ENCODE measurements around the gene HBG2. TPM values are rescaled to one million over a fixed set of nuclear protein-coding genes. Genes with fewer than 3 reads are reported as not detected.

HBG2 gene
- total and polyA plus RNA-seq, 2 of the 4 experiments (the other 2 are of a cell fraction): 0.54 TPM; not detected in 1

- no peaks in the 10 kb centered on the region for H3K36me3 ChIP-seq (ENCODE audit: control insufficient read depth, insufficient read depth, low read length)
- BruUV-seq (replicated peaks): no TSS peak
- no peak overlapping the region for H3K9ac ChIP-seq (ENCODE audit: low read depth, low read length)
- ChIA-PET POLR2A (ENCODE audit: unreplicated experiment) (no interaction called here), CTCF (interaction anchor here (0.6 kb wide), 2 partner anchors 37 to 55 kb away, joined by 3 to 4 read pairs; no protein-coding TSS in a partner anchor)
- no peak overlapping the region for H3K4me3 ChIP-seq (ENCODE audit: insufficient read depth, low read depth, low read length)
- peaks cover 5% of the 10 kb centered on the region for H3K4me1 ChIP-seq (ENCODE audit: control insufficient read depth, insufficient read depth, low read length)
- peak overlapping the region; percentile 37; the same call in 1 of the 2 replicates for H3K18ac ChIP-seq (ENCODE audit: low read depth, low read length)
- H3K23ac ChIP-seq (ENCODE audit: low read depth, low read length): no peak overlapping the region
- no peak overlapping the region for H3K4me2 ChIP-seq (ENCODE audit: low read depth, low read length)
- no peak overlapping the region for H2BK120ac ChIP-seq (ENCODE audit: low read depth, low read length)
- no peaks in the 10 kb centered on the region for H3K79me1 ChIP-seq (ENCODE audit: low read depth in 1 of 2, low read length in 2 of 2)
- H2BK5ac ChIP-seq (ENCODE audit: low read depth, low read length, poor library complexity, severe bottlenecking): no peak overlapping the region
- no peak overlapping the region for H2BK20ac ChIP-seq (ENCODE audit: low read depth, low read length)
- no peak overlapping the region for H2AFZ ChIP-seq (replicated peaks; ENCODE audit: low read length, poor library complexity)
- H3K4ac ChIP-seq (ENCODE audit: low read depth, low read length): no peak overlapping the region
- no peak overlapping the region for H4K8ac ChIP-seq (ENCODE audit: low read depth in 2 of 2, low read length in 2 of 2)
- no peak for DNase-seq
- H3K56ac ChIP-seq (ENCODE audit: extremely low read depth, insufficient read depth, low read length): no peak overlapping the region
- no peaks in the 10 kb centered on the region for H3K9me3 ChIP-seq (ENCODE audit: control insufficient read depth, insufficient read depth, low read length)
- no peak overlapping the region for H2BK15ac ChIP-seq (ENCODE audit: low read depth, low read length)
- dilution Hi-C loops (cut with HindIII; ENCODE audit: low sequenced_read_pairs, unreplicated experiment): no loop called here
- in situ Hi-C loops (cut with MboI; ENCODE audit: low sequenced_read_pairs): no loop called here
- no peak overlapping the region for H3K14ac ChIP-seq (replicated peaks; ENCODE audit: low read depth, low read length)
- H3K27me3 ChIP-seq (ENCODE audit: control insufficient read depth, insufficient read depth, low read length): no peaks in the 10 kb centered on the region
- no peak overlapping the region for H2AK9ac ChIP-seq (replicated peaks; ENCODE audit: low read depth, low read length, poor library complexity)
- ATAC-seq (ENCODE audit: low read depth): no peak
- no peak overlapping the region; the same call in 1 of the 2 replicates for H4K5ac ChIP-seq (ENCODE audit: low read depth, low read length)
- H3K27ac ChIP-seq (ENCODE audit: insufficient read depth, low read length): no peak overlapping the region
- no peak for TF ChIP-seq SMC3 (IDR thresholded peaks at IDR 0.05; ENCODE audit: low read depth, low read length)
- TF ChIP-seq POLR2A (IDR thresholded peaks at IDR 0.05; ENCODE audit: low read depth, low read length): no peak
- no peak for TF ChIP-seq CEBPB (IDR thresholded peaks at IDR 0.05; ENCODE audit: low read depth, low read length)
- TF ChIP-seq MAFK (IDR thresholded peaks at IDR 0.05; ENCODE audit: low read depth, low read length): no peak
- TF ChIP-seq MXI1 (IDR thresholded peaks at IDR 0.05; ENCODE audit: borderline replicate concordance, low read depth, low read length): no peak
- TF ChIP-seq RCOR1 (IDR thresholded peaks at IDR 0.05; ENCODE audit: insufficient replicate concordance, low read length): no peak
- TF ChIP-seq, protein P1, sequence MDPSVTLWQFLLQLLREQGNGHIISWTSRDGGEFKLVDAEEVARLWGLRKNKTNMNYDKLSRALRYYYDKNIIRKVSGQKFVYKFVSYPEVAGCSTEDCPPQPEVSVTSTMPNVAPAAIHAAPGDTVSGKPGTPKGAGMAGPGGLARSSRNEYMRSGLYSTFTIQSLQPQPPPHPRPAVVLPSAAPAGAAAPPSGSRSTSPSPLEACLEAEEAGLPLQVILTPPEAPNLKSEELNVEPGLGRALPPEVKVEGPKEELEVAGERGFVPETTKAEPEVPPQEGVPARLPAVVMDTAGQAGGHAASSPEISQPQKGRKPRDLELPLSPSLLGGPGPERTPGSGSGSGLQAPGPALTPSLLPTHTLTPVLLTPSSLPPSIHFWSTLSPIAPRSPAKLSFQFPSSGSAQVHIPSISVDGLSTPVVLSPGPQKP (IDR thresholded peaks at IDR 0.05; ENCODE audit: borderline replicate concordance, low read depth, low read length): no peak
- TF ChIP-seq USF2 (IDR thresholded peaks at IDR 0.05; ENCODE audit: low read depth, low read length): no peak
- no peak for TF ChIP-seq MAZ (IDR thresholded peaks at IDR 0.05; ENCODE audit: borderline replicate concordance, low read depth, low read length)
- no peak for TF ChIP-seq NFE2L2 (IDR thresholded peaks at IDR 0.05; ENCODE audit: low read depth, low read length)
- no peak for TF ChIP-seq CTCF (conservative IDR thresholded peaks at IDR 0.05; ENCODE audit: low read depth, low read length)
- WGBS, 2 experiments (ENCODE audit: extremely low coverage in 2 of 2, insufficient read length in 1 of 2): no CpG with 5 or more reads among the region's 2 CpGs
- no peak overlapping the region for H2AK5ac ChIP-seq (ENCODE audit: low read depth, low read length)
- H4K91ac ChIP-seq (ENCODE audit: insufficient read depth, low read depth, low read length): no peak overlapping the region
- H3K9me1 ChIP-seq (ENCODE audit: insufficient read depth, low read length): peaks cover 11% of the 10 kb centered on the region; the same call in 1 of the 2 replicates
- no peaks in the 10 kb centered on the region for H4K20me1 ChIP-seq (ENCODE audit: insufficient read depth, low read length)
- intact Hi-C loops (cut with micrococcal nuclease): no loop called here
These were observed 16.1 kb downstream of the HBG2 start for GRCh38 chr11:5238486-5238885.

Measured in IMR-90 (cell line).